CD14-positive monocyte (primary cell): Measurements from ENCODE around the gene EBF3. TPM values are rescaled to one million over a fixed set of nuclear protein-coding genes. Genes with fewer than 3 reads are reported as not detected.
A peak's percentile ranks its signal among the peaks of the same experiment; 100 is the strongest.

Source experiments
- DNase-seq, 3 donors: peaks; one replicate each; pipeline ENCODE4 v3.0.0-alpha.2; 2011 to 2022
- H2AFZ ChIP-seq: 2 replicates; pipeline ENCODE4 v1.6.0; 2012; ENCODE audit warnings: mild to moderate bottlenecking, low read depth, low read length, inconsistent platforms; ENCODE audit not compliant: insufficient read depth, poor library complexity, severe bottlenecking
- H3K27ac ChIP-seq, 2 donors: 1 replicate in 1 of 2; 2 replicates in 1 of 2; pipeline ENCODE4 v1.5.1; 2012 to 2013; ENCODE audit warnings: low read length in 2 of 2, control low read depth in 1 of 2, inconsistent platforms in 1 of 2, low read depth in 1 of 2, mild to moderate bottlenecking in 1 of 2
- H3K27me3 ChIP-seq, 2 donors: one replicate each; pipeline versions ENCODE4 v1.6.0 to v1.6.1; 2011 to 2013; ENCODE audit warnings: low read length in 2 of 2; ENCODE audit not compliant: control insufficient read depth in 2 of 2, insufficient read depth in 2 of 2
- H3K36me3 ChIP-seq, 2 donors: replicated peaks in 1 of 2; 1 replicate in 1 of 2; 2 replicates in 1 of 2; pipeline versions ENCODE4 v1.5.1 to v1.6.1; 2012 to 2013; ENCODE audit warnings: low read length in 2 of 2, control low read depth in 1 of 2, inconsistent platforms in 1 of 2, mild to moderate bottlenecking in 1 of 2; ENCODE audit not compliant: insufficient read depth in 2 of 2, control insufficient read depth in 1 of 2
- H3K4me1 ChIP-seq, 2 donors: 1 replicate in 1 of 2; 2 replicates in 1 of 2; pipeline versions ENCODE4 v1.5.1 to v1.6.1; 2012 to 2013; ENCODE audit warnings: low read length in 2 of 2, control low read depth in 1 of 2, inconsistent platforms in 1 of 2, mild to moderate bottlenecking in 1 of 2, moderate library complexity in 1 of 2; ENCODE audit not compliant: insufficient read depth in 2 of 2, control insufficient read depth in 1 of 2
- H3K4me2 ChIP-seq: replicated peaks from 2 replicates; pipeline ENCODE3; 2012; ENCODE audit warnings: low read length, moderate library complexity, mild to moderate bottlenecking; ENCODE audit not compliant: poor library complexity, severe bottlenecking; ENCODE audit errors: extremely low read depth
- H3K4me3 ChIP-seq, 3 experiments: fragments of 200-600 bp in 1 of 3; sonication (generic) in 1 of 3; replicated peaks in 1 of 3; 1 replicate in 2 of 3; 2 replicates in 1 of 3; pipeline ENCODE4 v1.5.1; 2011 to 2013; ENCODE audit warnings: low read length in 3 of 3, mild to moderate bottlenecking in 3 of 3, control low read depth in 2 of 3, low read depth in 2 of 3, inconsistent platforms in 1 of 3, moderate library complexity in 1 of 3
- H3K79me2 ChIP-seq: 2 replicates; pipeline ENCODE4 v1.6.0; 2012; ENCODE audit warnings: mild to moderate bottlenecking, control low read depth, inconsistent platforms, low read length, moderate library complexity; ENCODE audit not compliant: insufficient read depth
- H3K9ac ChIP-seq: 2 replicates; pipeline ENCODE4 v1.6.0; 2017; ENCODE audit warnings: low read length, mild to moderate bottlenecking; ENCODE audit not compliant: insufficient read depth, poor library complexity, severe bottlenecking
- H3K9me3 ChIP-seq, 2 donors: replicated peaks in 1 of 2; 1 replicate in 1 of 2; 2 replicates in 1 of 2; pipeline versions ENCODE4 v1.5.1 to v1.6.1; 2012 to 2013; ENCODE audit warnings: low read length in 2 of 2, control low read depth in 1 of 2; ENCODE audit not compliant: control insufficient read depth in 1 of 2, insufficient read depth in 1 of 2
- H4K20me1 ChIP-seq: 2 replicates; pipeline ENCODE4 v1.6.0; 2012; ENCODE audit warnings: mild to moderate bottlenecking, low read length, control low read depth, moderate library complexity; ENCODE audit not compliant: insufficient read depth
- H3K27ac Mint-ChIP-seq, 7 donors: one replicate each; pipeline ENCODE4 v1.8.0; 2020; ENCODE audit warnings: mild to moderate bottlenecking in 7 of 7, mixed read lengths in 7 of 7, moderate library complexity in 6 of 7, inconsistent platforms in 2 of 7
- H3K27me3 Mint-ChIP-seq, 3 donors: one replicate each; pipeline ENCODE4 v1.8.0; 2021 to 2022; ENCODE audit warnings: low read depth in 3 of 3, mild to moderate bottlenecking in 3 of 3, mixed read lengths in 3 of 3, moderate library complexity in 3 of 3, inconsistent platforms in 1 of 3
- H3K36me3 Mint-ChIP-seq, 2 donors: one replicate each; pipeline ENCODE4 v1.8.0; 2020; ENCODE audit warnings: mixed read lengths in 2 of 2, inconsistent platforms in 1 of 2, mild to moderate bottlenecking in 1 of 2
- H3K4me1 Mint-ChIP-seq: one replicate; pipeline ENCODE4 v1.8.0; 2020; ENCODE audit warnings: mild to moderate bottlenecking, mixed read lengths
- H3K4me3 Mint-ChIP-seq, 2 donors: one replicate each; pipeline ENCODE4 v1.8.0; 2020; ENCODE audit warnings: mild to moderate bottlenecking in 2 of 2, mixed read lengths in 2 of 2, moderate library complexity in 1 of 2
- H3K9me3 Mint-ChIP-seq, 7 donors: one replicate each; pipeline ENCODE4 v1.8.0; 2020 to 2022; ENCODE audit warnings: mixed read lengths in 7 of 7, mild to moderate bottlenecking in 6 of 7, moderate library complexity in 6 of 7, inconsistent platforms in 2 of 7
- CTCF ChIP-seq: fragments of 200-600 bp; IDR thresholded peaks from one replicate; pipeline ENCODE4 v1.8.0; 2022; ENCODE audit warnings: antibody characterized with exemption, mild to moderate bottlenecking
- WGBS: methylation state at CpG from one replicate; pipeline ENCODE4 v1.1.5; 2013; ENCODE audit warnings: missing lambda C conversion rate; ENCODE audit not compliant: insufficient coverage; 5-methylcytosine and 5-hydroxymethylcytosine counted together
- intact Hi-C, 2 donors: fragments of 100-400 bp; cut with micrococcal nuclease; formaldehyde crosslinking; loops; one replicate each; pipeline versions ENCODE4 v1.15.0 to v1.15.1; 2023
- polyA plus RNA-seq, 3 donors: library from polyadenylated mRNA; depleted of rRNA in 1 of 3; unstranded in 2 of 3; stranded (reverse) in 1 of 3; fragments of 300-500 nt in 2 of 3; fragments of >200 nt in 1 of 3; fragmentation: Illumina TruSeq in 2 of 3; gene quantifications; 1 replicate in 2 of 3; 2 replicates in 1 of 3; pipeline ENCODE4 v1.2.3, GENCODE V29; 2012 to 2021

EBF3 gene
- polyA plus RNA-seq, 3 donors: not detected

- DNase-seq: no peak
- Histone ChIP-seq H2AFZ (no peak overlapping the region), H3K9me3 (no peaks in the 10 kb centered on the region), H3K4me2 (no peak overlapping the region), H3K79me2 (no peaks in the 10 kb centered on the region), H4K20me1 (no peaks in the 10 kb centered on the region), H3K9ac (no peak overlapping the region), H3K27me3 (peaks cover 12 to 22% of the 10 kb centered on the region in 2 donors), H3K4me1 (no peaks in the 10 kb centered on the region), H3K36me3 (no peaks in the 10 kb centered on the region), H3K27ac (no peak overlapping the region), H3K4me3 (no peak overlapping the region)
- peaks cover 0 to 1% (median 0%) of the 10 kb centered on the region in 7 donors for H3K9me3 Mint-ChIP-seq
- H3K4me3 Mint-ChIP-seq: no peak overlapping the region
- no peak overlapping the region for H3K27ac Mint-ChIP-seq
- peaks cover 2% of the 10 kb centered on the region for H3K4me1 Mint-ChIP-seq
- TF ChIP-seq CTCF: no peak
- no peaks in the 10 kb centered on the region for H3K36me3 Mint-ChIP-seq
- H3K27me3 Mint-ChIP-seq: peaks cover 35 to 45% (median 42%) of the 10 kb centered on the region in 3 donors
- intact Hi-C loops: no loop called here
- WGBS: 94% methylated on average over 2 of the region's 2 CpGs
Measured at GRCh38 chr10:129950676-129951075, 13.4 kb downstream of the EBF3 start.

- no peak overlapping the region for H3K27ac ChIP-seq
- H3K9me3 ChIP-seq: no peaks in the 10 kb centered on the region
- under 1% methylated on average over 9 of the region's 16 CpGs for WGBS
- Mint-ChIP-seq H3K4me1 (peaks cover 2% of the 10 kb centered on the region), H3K9me3 (peaks cover 0 to 1% (median 0%) of the 10 kb centered on the region in 7 donors), H3K36me3 (no peaks in the 10 kb centered on the region), H3K4me3 (peak overlapping the region in 1 of 2 donors; percentile 46), H3K27me3 (peaks cover 29 to 38% (median 37%) of the 10 kb centered on the region in 3 donors), H3K27ac (no peak overlapping the region)
- H3K9ac ChIP-seq: no peak overlapping the region
- no peaks in the 10 kb centered on the region for H3K79me2 ChIP-seq
- H3K36me3 ChIP-seq: no peaks in the 10 kb centered on the region
- no peaks in the 10 kb centered on the region for H3K4me1 ChIP-seq
- no peak overlapping the region for H2AFZ ChIP-seq
- H4K20me1 ChIP-seq: no peaks in the 10 kb centered on the region
- no peak for TF ChIP-seq CTCF
- H3K4me2 ChIP-seq: no peak overlapping the region
- intact Hi-C loops: no loop called here
- no peak overlapping the region for H3K4me3 ChIP-seq
- no peak for DNase-seq
- H3K27me3 ChIP-seq: peaks cover 4 to 14% of the 10 kb centered on the region in 2 donors
Measured at GRCh38 chr10:129949891-129950291, 14.2 kb downstream of the EBF3 start.
